ENCODE data around the gene CREBBP.

GRCh38 chr16:3909791-3910583, 29.5 kb upstream of the CREBBP start:
- TF ChIP-seq POLR2A (IDR thresholded peaks at IDR 0.05; ENCODE audit: low read length) (no peak), MYC (IDR thresholded peaks at IDR 0.05; ENCODE audit: borderline replicate concordance, low read length) (no peak), CTCF (IDR thresholded peaks at IDR 0.05) (no peak)
- TF ChIP-seq, protein P1, sequence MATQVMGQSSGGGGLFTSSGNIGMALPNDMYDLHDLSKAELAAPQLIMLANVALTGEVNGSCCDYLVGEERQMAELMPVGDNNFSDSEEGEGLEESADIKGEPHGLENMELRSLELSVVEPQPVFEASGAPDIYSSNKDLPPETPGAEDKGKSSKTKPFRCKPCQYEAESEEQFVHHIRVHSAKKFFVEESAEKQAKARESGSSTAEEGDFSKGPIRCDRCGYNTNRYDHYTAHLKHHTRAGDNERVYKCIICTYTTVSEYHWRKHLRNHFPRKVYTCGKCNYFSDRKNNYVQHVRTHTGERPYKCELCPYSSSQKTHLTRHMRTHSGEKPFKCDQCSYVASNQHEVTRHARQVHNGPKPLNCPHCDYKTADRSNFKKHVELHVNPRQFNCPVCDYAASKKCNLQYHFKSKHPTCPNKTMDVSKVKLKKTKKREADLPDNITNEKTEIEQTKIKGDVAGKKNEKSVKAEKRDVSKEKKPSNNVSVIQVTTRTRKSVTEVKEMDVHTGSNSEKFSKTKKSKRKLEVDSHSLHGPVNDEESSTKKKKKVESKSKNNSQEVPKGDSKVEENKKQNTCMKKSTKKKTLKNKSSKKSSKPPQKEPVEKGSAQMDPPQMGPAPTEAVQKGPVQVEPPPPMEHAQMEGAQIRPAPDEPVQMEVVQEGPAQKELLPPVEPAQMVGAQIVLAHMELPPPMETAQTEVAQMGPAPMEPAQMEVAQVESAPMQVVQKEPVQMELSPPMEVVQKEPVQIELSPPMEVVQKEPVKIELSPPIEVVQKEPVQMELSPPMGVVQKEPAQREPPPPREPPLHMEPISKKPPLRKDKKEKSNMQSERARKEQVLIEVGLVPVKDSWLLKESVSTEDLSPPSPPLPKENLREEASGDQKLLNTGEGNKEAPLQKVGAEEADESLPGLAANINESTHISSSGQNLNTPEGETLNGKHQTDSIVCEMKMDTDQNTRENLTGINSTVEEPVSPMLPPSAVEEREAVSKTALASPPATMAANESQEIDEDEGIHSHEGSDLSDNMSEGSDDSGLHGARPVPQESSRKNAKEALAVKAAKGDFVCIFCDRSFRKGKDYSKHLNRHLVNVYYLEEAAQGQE (IDR thresholded peaks at IDR 0.05): no peak

Measured in A549 (cell line).